ENCODE measurements around the gene LYAR.

Gene LYAR

DNA sequence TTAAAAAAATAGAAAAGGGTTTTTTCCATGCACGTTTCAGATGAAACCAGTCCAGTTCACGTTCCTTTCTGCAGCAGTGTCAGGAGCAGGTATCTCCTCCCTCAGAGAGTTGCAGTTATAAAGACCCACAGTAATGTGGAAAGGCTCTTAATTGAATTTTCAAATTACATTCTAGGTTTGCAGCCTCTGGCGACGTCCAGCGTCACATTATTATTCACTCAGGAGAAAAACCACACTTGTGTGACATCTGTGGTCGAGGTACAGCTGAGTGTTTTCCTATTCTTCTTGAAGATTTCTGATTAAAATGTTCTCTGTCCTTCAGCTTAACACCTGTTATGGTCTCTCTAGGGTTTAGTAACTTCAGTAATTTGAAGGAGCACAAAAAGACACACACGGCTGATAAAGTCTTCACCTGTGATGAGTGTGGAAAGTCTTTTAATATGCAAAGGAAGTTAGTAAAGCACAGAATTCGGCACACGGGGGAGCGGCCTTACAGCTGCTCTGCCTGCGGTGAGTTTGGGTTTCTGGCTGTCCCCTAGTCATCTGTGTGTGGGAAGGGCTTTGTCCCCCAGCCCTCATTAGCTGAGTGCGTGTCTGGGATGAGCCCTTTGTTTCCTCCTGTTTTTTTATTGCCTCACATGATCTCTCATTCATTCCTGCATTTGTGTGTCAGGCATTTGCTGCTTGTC lies 25.7 kb upstream of the LYAR start:
- DNase-seq: no peak

- DNase-seq: no peak
These were observed 21.2 kb upstream of the LYAR start for GRCh38 chr4:4311193-4311592.

- no peak for DNase-seq
These were observed 19.0 kb upstream of the LYAR start for GRCh38 chr4:4308800-4309441.

- no peak for DNase-seq
These were observed 17.0 kb upstream of the LYAR start for GRCh38 chr4:4306920-4307319.

GRCh38 chr4:4302416-4302815 lies 12.5 kb upstream of the LYAR start:
- no peak for DNase-seq

DNA sequence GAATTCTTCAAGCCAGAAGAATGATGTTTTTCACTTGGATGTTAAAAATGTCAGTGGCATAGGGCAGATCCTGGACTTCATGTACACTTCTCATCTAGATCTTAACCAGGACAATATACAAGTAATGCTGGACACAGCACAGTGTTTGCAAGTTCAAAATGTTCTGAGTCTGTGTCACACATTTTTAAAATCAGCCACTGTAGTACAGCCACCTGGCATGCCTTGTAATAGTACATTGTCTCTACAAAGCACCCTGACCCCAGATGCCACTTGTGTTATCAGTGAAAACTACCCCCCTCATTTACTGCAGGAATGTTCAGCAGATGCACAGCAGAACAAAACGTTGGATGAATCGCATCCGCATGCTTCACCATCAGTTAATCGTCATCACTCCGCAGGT lies 12.0 kb upstream of the LYAR start:
- no peak for DNase-seq

DNA sequence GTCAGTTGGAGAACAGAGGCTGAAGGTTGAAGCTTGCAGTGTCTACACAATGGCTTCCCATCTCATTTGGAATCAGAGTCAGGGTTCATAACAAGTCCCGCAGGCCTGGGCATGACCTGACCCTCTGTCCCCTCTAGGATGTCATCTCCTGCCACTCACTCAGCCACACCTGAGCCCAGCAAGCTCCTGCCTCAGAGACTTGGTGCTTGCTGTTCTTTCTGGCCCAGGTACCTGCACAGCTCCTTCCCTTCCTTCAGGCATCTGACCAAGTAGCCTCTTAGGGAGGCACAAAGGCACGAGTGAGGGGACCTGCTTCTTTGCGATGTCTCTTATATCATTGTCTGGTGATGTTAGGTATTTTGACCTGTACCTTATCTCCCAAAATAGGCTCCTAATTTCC lies 9.1 kb upstream of the LYAR start:
- DNase-seq: no peak

- DNase-seq: no peak
These were observed 6.4 kb upstream of the LYAR start for GRCh38 chr4:4296283-4296846.

DNA sequence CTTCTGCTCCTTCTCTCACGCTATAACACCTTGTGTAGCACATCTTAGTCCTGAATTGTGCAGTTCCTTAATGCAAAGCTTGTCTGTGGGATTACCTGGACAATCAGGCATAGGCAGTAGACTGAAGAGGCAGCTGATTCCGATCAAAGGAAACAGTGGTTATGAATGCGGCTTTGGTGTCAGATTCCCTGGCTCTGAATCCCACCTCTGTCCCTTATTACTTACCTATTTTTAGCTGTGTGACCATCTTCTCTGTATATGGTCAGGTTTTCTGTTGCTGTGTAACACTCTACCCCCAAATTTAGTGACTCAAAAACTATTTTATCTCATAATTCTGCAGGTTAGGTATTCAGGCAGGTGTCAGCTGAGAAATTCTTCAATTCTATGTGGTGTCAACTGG lies 3.3 kb upstream of the LYAR start:
- no peak for DNase-seq

GRCh38 chr4:4289597-4289940 lies 385 bp downstream of the LYAR start:
- no peak for DNase-seq

GRCh38 chr4:4289055-4289454 lies 899 bp downstream of the LYAR start:
- DNase-seq: no peak

DNA sequence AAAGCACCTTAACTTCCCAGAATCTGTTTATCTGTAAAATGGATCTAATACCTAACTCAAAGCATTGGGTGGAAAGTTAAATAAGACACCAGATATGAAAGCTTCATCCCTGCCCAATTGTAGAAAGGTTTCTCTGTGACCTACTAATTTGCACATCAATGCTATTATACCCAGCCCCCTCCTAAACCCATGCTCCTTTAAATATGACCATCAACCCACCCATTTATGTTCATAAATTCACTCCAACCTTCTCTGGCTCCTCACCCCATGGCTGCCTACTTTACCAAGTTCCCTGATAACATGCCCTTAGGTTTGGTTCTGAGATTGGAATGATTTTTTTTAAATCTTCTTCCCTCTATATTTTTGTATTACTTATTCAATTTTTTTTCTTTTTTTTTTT lies 1.9 kb downstream of the LYAR start:
- no peak for DNase-seq

- DNase-seq: no peak
These were observed 4.9 kb downstream of the LYAR start for GRCh38 chr4:4284827-4285618.

- DNase-seq: no peak
These were observed 8.2 kb downstream of the LYAR start for GRCh38 chr4:4281787-4282186.

DNA sequence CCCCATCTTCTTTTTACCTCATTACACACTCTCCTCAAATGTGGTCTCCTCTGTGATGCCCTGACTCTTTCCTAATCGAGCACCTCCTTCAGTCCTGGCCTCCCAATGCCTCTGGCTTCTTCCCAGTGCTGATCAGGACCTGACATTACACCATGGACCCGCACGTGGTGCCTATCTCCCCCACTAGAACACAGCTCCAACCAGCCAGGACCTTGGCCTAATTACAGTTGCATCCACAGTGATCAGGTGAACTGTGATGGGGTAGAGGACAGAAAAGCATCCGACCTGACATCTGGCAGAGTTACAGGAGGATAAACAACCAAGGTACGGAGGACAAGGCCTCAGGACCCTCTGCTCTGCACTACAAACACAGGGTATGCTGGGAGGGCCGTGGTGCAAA lies 12.4 kb downstream of the LYAR start:
- DNase-seq: no peak

DNA sequence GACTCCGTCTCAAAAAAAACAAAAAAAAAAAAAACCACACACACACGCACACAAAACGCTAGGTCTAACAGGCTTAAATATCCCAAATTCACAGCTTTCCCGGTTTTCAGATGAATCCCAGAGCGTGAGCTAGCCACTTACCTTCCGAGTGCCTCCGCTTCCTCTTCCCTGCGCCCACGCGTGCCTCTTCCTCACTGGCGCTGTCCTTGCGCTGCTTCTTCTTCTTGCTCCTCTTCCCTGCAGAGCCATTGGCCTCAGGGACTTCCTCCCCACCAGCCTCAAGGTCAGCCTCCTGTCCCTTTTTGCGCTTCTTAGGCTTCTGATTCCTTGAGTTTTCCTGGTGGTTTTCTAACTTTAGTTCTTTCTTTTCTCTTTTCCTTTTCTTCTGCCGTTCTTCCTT lies 15.7 kb downstream of the LYAR start:
- DNase-seq: no peak

DNA sequence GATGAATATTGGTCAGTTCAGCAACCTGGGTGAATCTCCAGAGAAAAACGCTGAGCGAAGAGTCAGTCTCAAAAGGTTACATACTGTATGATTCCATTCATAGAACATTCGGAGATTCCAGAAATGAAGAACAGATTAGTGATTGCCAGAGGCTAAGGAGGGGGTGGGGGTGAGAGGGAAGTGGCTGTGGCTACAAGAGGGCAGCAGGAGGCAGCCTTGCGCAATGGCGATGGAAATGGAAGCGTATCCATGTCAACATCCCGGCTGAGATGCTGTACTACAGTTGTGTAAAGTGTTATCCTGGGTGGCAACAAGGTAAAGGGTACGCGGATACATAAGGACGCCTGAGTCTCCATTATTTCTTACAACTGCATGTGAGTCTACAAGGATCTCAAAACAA lies 18.0 kb downstream of the LYAR start:
- DNase-seq: no peak

DNA sequence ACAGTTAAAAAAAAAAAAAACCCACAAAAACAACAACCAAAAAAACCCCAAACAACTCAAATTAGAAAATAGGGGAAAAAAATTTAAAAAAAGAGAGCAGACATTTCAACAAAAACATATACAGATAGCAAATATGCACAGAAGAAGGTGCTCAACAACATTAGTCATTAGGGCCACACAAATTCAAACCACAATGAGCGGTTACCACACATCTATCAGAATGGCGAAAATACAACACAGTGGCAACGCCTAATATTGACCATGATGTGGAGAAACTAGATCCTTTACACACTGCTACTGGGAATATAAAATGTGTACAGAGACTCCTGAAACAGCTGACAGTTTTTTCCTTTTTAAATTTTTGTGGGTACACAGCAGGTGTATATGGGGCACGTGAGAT lies 19.4 kb downstream of the LYAR start:
- DNase-seq: no peak

- peak; percentile 32 for DNase-seq
These were observed 20.1 kb downstream of the LYAR start for GRCh38 chr4:4269856-4270255.

GRCh38 chr4:4269331-4269731 lies 20.6 kb downstream of the LYAR start:
- DNase-seq: peak; percentile 37

DNA sequence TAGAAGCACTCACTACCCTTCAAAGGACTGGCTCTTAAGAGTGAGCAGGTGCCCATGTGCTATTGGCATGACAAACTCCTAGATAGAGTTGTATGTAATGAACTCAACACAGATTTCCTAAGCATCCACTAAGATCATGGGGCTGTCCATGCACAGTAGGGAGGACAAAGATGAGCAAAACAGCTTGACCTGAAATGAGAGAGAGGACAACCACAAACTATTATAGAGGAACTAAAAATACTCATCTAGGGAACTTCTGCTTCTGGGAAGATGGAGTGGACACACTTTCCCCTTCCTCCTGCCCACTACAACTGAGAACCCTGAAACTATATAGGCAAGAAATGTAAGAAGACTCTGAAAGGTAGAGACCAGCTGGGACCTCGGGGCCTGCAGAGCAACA lies 21.2 kb downstream of the LYAR start:
- DNase-seq: no peak

- DNase-seq: no peak
These were observed 22.0 kb downstream of the LYAR start for GRCh38 chr4:4267981-4268380.

GRCh38 chr4:4260185-4260751 lies 29.7 kb downstream of the LYAR start:
- no peak for DNase-seq
